Uterus (tissue), 4 donors: ENCODE measurements around the gene JPH4. TPM values are rescaled to one million over a fixed set of nuclear protein-coding genes. Genes with fewer than 3 reads are reported as not detected.

ENCODE experiments used
- DNase-seq, 2 donors: peaks; one replicate each; pipeline ENCODE4 v3.0.0-alpha.2; 2019 to 2020
- H3K27ac ChIP-seq, 2 donors: fragments of 200-600 bp; sonication (generic); 1 replicate in 1 of 2; 2 replicates in 1 of 2; pipeline ENCODE4 v1.5.1; 2016 to 2018
- H3K27me3 ChIP-seq, 2 donors: fragments of 200-600 bp; sonication (generic); one replicate each; pipeline ENCODE4 v1.5.1; 2018 to 2019; ENCODE audit warnings: control low read depth in 1 of 2
- H3K36me3 ChIP-seq, 2 donors: fragments of 200-600 bp; sonication (generic); one replicate each; pipeline ENCODE4 v1.5.1; 2019; ENCODE audit warnings: control low read depth in 1 of 2
- H3K4me1 ChIP-seq, 2 donors: fragments of 200-600 bp; sonication (generic); one replicate each; pipeline ENCODE4 v1.5.1; 2018 to 2019; ENCODE audit warnings: control low read depth in 1 of 2
- H3K4me3 ChIP-seq, 2 donors: fragments of 200-600 bp; sonication (generic); 1 replicate in 1 of 2; 2 replicates in 1 of 2; pipeline ENCODE4 v1.5.1; 2018 to 2019; ENCODE audit warnings: mild to moderate bottlenecking in 1 of 2
- H3K9me3 ChIP-seq, 2 donors: fragments of 200-600 bp; sonication (generic); one replicate each; pipeline ENCODE4 v1.5.1; 2019; ENCODE audit warnings: control low read depth in 1 of 2
- POLR2A ChIP-seq, 2 donors: fragments of 450-650 bp; IDR thresholded peaks; one replicate each; pipeline ENCODE4 v1.6.1; 2016; ENCODE audit warnings: antibody characterized with exemption in 2 of 2, mild to moderate bottlenecking in 1 of 2, moderate library complexity in 1 of 2
- intact Hi-C: fragments of 100-400 bp; cut with DNase I; formaldehyde crosslinking; loops from one replicate; pipeline ENCODE4 v1.15.1; 2023; ENCODE audit warnings: low total_unique reads
- total RNA-seq, 4 donors: library from RNA; depleted of rRNA in 3 of 4; stranded (reverse); fragments of >200 nt in 3 of 4; gene quantifications; one replicate each; pipeline versions ENCODE4 v1.1.0 to v1.2.4, GENCODE V29; 2014 to 2023
- TF ChIP-seq, protein P1 (sequence below), 4 experiments: fragments of 200-600 bp in 2 of 4; fragments of 450-650 bp in 2 of 4; sonication (generic) in 2 of 4; IDR thresholded peaks; one replicate each; pipeline ENCODE4 v1.5.1; 2016 to 2019; ENCODE audit warnings: antibody characterized with exemption in 4 of 4, mild to moderate bottlenecking in 2 of 4, moderate library complexity in 1 of 4
- donor health status: DM: yes; HTN: yes; CAD: no.

Gene JPH4
- total RNA-seq, 4 donors from 2014 or later = 2.4 to 49.2 (median 19.9) TPM

- Histone ChIP-seq H3K36me3 (no peaks in the 10 kb centered on the region), H3K4me1 (no peaks in the 10 kb centered on the region), H3K9me3 (no peaks in the 10 kb centered on the region), H3K27ac (no peak overlapping the region), H3K4me3 (no peak overlapping the region), H3K27me3 (no peaks in the 10 kb centered on the region)
- TF ChIP-seq, protein P1, sequence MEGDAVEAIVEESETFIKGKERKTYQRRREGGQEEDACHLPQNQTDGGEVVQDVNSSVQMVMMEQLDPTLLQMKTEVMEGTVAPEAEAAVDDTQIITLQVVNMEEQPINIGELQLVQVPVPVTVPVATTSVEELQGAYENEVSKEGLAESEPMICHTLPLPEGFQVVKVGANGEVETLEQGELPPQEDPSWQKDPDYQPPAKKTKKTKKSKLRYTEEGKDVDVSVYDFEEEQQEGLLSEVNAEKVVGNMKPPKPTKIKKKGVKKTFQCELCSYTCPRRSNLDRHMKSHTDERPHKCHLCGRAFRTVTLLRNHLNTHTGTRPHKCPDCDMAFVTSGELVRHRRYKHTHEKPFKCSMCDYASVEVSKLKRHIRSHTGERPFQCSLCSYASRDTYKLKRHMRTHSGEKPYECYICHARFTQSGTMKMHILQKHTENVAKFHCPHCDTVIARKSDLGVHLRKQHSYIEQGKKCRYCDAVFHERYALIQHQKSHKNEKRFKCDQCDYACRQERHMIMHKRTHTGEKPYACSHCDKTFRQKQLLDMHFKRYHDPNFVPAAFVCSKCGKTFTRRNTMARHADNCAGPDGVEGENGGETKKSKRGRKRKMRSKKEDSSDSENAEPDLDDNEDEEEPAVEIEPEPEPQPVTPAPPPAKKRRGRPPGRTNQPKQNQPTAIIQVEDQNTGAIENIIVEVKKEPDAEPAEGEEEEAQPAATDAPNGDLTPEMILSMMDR (IDR thresholded peaks at IDR 0.05) = no peak
- no peak for TF ChIP-seq POLR2A (IDR thresholded peaks at IDR 0.05)
- DNase-seq = no peak
- intact Hi-C loops = no loop called here
Measured at GRCh38 chr14:23609001-23609400, 30.4 kb upstream of the JPH4 start.

DNA sequence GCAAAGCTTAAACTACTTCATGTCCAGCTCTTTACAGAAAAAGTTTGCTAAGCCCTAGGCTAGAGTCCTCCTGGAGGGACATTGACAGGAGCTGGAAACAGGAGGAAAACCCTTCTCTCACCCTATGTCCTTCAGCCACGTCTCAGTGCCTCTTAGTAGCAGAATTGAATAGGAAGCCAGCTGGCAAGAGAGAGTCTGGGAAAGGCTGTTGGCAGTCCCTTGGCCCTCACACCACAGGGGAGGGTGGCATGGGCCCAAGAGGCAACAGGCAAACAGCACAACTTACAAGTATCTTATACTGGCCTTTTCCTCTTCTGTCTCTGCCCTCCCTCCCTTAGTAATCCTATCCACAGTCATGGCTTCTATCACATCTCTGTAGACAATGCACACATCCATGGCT lies 29.9 kb upstream of the JPH4 start:
- no peak for TF ChIP-seq POLR2A (IDR thresholded peaks at IDR 0.05)
- TF ChIP-seq, protein P1 (IDR thresholded peaks at IDR 0.05) = no peak
- H3K4me1 ChIP-seq = no peaks in the 10 kb centered on the region
- no peak overlapping the region for H3K4me3 ChIP-seq
- H3K9me3 ChIP-seq = no peaks in the 10 kb centered on the region
- no peaks in the 10 kb centered on the region for H3K27me3 ChIP-seq
- no peaks in the 10 kb centered on the region for H3K36me3 ChIP-seq
- no peak overlapping the region for H3K27ac ChIP-seq
- intact Hi-C loops = no loop called here
- no peak for DNase-seq

- Histone ChIP-seq H3K36me3 (no peaks in the 10 kb centered on the region), H3K9me3 (no peaks in the 10 kb centered on the region), H3K4me3 (no peak overlapping the region), H3K27me3 (no peaks in the 10 kb centered on the region), H3K4me1 (no peaks in the 10 kb centered on the region), H3K27ac (no peak overlapping the region)
- TF ChIP-seq, protein P1 (IDR thresholded peaks at IDR 0.05) = no peak
- no peak for TF ChIP-seq POLR2A (IDR thresholded peaks at IDR 0.05)
- intact Hi-C loops = no loop called here
- DNase-seq = no peak
Measured at GRCh38 chr14:23605931-23606585, 27.5 kb upstream of the JPH4 start.

- Histone ChIP-seq H3K36me3 (no peaks in the 10 kb centered on the region), H3K27me3 (no peaks in the 10 kb centered on the region), H3K27ac (no peak overlapping the region), H3K4me3 (no peak overlapping the region), H3K4me1 (no peaks in the 10 kb centered on the region), H3K9me3 (no peaks in the 10 kb centered on the region)
- TF ChIP-seq, protein P1 (IDR thresholded peaks at IDR 0.05) = no peak
- TF ChIP-seq POLR2A (IDR thresholded peaks at IDR 0.05) = no peak
- intact Hi-C loops = no loop called here
- no peak for DNase-seq
Measured at GRCh38 chr14:23604675-23605170, 26.1 kb upstream of the JPH4 start.

- H3K4me3 ChIP-seq = no peak overlapping the region
- no peaks in the 10 kb centered on the region for H3K27me3 ChIP-seq
- H3K9me3 ChIP-seq = no peaks in the 10 kb centered on the region
- H3K27ac ChIP-seq = no peak overlapping the region
- intact Hi-C loops = no loop called here
- H3K36me3 ChIP-seq = no peaks in the 10 kb centered on the region
- no peak for TF ChIP-seq POLR2A (IDR thresholded peaks at IDR 0.05)
- H3K4me1 ChIP-seq = no peaks in the 10 kb centered on the region
- DNase-seq = no peak
Measured at GRCh38 chr14:23604148-23604547, 25.6 kb upstream of the JPH4 start.
